ENCODE data around the gene POLR3GL. TPM values are rescaled to one million over a fixed set of nuclear protein-coding genes. Genes with fewer than 3 reads are reported as not detected.
A peak's percentile ranks its signal among the peaks of the same experiment; 100 is the strongest.
"Not testable (repeated sequence)": the region's sequence is repeated elsewhere in the genome, so short reads cannot be mapped to it uniquely, and the experiment has no call there.

The POLR3GL gene
- total and polyA plus RNA-seq, 12 donors, result 30.9 to 64.5 (median 39.5) TPM

DNA sequence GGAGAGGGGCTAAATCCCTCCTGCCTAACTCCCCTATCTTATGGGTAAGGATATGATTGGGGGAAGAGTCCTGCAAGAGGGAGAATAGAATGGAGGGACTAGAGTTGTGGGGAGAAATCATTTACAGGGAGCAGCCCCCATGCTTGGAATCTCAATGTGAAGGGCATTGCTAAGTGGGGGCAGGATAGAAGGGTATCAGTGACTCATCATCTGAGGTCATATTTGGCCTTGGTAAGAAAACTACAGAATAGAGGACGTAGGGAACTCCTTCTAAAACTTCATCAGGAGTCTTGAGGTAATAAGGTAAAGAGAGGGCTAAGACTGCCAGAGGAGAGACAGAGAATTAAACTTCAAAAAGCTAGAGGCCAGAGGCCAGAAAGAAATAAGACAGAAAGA, 56.6 kb downstream of the POLR3GL start:
- peaks cover 0 to 47% (median 19%) of the 10 kb centered on the region in 7 donors for H3K27me3 ChIP-seq
- TF ChIP-seq, protein P1, sequence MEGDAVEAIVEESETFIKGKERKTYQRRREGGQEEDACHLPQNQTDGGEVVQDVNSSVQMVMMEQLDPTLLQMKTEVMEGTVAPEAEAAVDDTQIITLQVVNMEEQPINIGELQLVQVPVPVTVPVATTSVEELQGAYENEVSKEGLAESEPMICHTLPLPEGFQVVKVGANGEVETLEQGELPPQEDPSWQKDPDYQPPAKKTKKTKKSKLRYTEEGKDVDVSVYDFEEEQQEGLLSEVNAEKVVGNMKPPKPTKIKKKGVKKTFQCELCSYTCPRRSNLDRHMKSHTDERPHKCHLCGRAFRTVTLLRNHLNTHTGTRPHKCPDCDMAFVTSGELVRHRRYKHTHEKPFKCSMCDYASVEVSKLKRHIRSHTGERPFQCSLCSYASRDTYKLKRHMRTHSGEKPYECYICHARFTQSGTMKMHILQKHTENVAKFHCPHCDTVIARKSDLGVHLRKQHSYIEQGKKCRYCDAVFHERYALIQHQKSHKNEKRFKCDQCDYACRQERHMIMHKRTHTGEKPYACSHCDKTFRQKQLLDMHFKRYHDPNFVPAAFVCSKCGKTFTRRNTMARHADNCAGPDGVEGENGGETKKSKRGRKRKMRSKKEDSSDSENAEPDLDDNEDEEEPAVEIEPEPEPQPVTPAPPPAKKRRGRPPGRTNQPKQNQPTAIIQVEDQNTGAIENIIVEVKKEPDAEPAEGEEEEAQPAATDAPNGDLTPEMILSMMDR (IDR thresholded peaks at IDR 0.05), result no peak
- no peak for DNase-seq
- peak overlapping the region; percentile 5 to 89 (median 75) for H3K27ac ChIP-seq
- H3K36me3 ChIP-seq, result peaks cover 0 to 7% (median 0%) of the 10 kb centered on the region in 9 donors
- 32 to 58% methylated on average over 1 of the region's 1 CpG for WGBS, 2 donors
- no peaks in the 10 kb centered on the region for H3K9me3 ChIP-seq
- H3K4me1 ChIP-seq, result peaks cover 0 to 25% (median 12%) of the 10 kb centered on the region in 9 donors
- peak overlapping the region in 9 of 10 donors; percentile 8 to 54 (median 42) for H3K4me3 ChIP-seq
- intact Hi-C loops (cut with DNase I), result no loop called here
- peak; percentile 39 to 67 (median 56) for ATAC-seq

DNA sequence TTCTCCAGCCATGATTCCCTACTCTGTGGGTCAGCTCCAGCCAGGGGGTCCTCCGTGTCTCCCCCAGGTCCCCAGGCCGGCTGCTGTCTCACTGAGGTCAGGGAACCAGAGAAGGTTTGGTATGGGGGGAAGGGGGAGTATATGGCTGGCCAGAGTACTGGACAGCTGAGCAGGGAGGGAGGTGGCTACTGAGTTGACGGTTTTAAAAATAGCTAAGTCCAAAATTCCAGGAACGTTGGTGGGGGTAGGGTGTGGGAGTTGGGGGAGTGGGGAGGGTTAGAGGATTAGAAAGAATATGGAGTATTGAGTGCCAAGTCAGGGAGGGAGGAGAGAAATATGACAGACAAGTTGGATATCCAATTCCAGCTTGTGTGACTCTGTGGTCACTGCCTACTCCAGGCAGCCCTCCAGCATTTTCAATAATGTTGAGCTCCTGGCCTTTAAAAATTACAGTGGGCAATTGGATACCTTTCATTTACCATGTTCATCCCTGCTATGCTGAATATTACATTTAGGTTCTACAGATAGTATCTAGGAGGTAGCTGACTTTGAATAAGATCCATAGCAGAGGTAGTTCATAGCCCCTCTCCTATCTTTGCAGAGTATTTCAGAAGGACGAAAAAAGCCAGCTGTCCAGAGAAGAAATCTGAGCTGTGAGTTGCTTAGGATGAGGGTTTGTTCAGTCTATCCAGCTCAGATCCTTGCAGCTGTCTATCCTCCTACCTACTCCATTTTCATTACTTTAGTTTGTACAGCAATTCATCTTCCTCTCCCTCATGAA, 57.3 kb downstream of the POLR3GL start, which contains the start of gene HJV:
Gene HJV, minus strand, starts transcription at position 114 of the 781 bp plus-strand sequence. CDS start 1,504 bp downstream, outside the sequence.
- ATAC-seq (peak; percentile 73 to 90 (median 82)), DNase-seq (peak in 1 of 2 donors; percentile 48)
- WGBS, 2 donors, result 42 to 44% methylated on average over 5 of the region's 5 CpGs
- Histone ChIP-seq H3K4me1 (peaks cover 0 to 25% (median 12%) of the 10 kb centered on the region in 9 donors), H3K27me3 (peaks cover 0 to 47% (median 19%) of the 10 kb centered on the region in 7 donors), H3K27ac (peak within 1 kb of the TSS; percentile 5 to 89 (median 75)), H3K4me3 (peak within 1 kb of the TSS in 9 of 10 donors; percentile 8 to 54 (median 42)), H3K36me3 (peaks cover 0 to 7% (median 0%) of the 10 kb centered on the region in 9 donors), H3K9me3 (no peaks in the 10 kb centered on the region)
- intact Hi-C loops (cut with DNase I), result no loop called here
- TF ChIP-seq, protein P1 (IDR thresholded peaks at IDR 0.05), result no peak

DNA sequence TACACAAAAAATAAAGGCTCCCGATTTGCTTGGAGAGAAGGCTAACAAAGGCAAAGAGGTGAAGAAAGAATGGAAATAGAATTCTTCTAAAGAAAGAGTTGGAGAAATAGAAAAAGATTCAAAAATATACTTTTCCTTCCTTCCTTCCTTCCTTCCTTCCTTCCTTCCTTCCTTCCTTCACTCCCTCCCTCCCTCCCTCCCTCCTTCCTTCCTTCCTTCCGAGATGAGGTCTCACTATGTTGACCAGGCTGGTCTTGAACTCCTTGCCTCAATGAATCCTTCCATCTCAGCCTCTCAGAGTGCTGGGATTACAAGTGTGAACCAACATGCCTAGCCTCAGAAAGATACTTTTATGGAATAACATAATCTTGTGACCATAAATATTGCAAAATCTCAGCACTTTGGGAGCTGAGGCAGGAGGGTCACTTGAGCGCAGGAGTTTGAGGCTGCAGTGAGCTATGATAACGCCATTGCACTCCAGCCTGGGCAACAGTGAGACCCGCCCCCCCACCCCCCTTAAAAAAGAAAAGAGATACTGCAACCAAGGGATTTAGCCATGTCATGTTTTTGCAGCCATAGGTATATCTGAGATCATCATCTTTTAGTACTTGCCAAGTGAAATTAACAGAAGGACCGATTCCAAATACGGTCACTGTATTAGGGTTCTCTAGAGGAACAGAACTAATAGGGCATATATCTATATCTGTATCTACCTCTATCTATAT, 58.1 kb downstream of the POLR3GL start:
- peaks cover 0 to 47% (median 19%) of the 10 kb centered on the region in 7 donors for H3K27me3 ChIP-seq
- peak overlapping the region in 4 of 10 donors; percentile 38 to 82 (median 75) for H3K27ac ChIP-seq
- WGBS, 2 donors, result 86 to 88% methylated on average over 7 of the region's 7 CpGs

DNA sequence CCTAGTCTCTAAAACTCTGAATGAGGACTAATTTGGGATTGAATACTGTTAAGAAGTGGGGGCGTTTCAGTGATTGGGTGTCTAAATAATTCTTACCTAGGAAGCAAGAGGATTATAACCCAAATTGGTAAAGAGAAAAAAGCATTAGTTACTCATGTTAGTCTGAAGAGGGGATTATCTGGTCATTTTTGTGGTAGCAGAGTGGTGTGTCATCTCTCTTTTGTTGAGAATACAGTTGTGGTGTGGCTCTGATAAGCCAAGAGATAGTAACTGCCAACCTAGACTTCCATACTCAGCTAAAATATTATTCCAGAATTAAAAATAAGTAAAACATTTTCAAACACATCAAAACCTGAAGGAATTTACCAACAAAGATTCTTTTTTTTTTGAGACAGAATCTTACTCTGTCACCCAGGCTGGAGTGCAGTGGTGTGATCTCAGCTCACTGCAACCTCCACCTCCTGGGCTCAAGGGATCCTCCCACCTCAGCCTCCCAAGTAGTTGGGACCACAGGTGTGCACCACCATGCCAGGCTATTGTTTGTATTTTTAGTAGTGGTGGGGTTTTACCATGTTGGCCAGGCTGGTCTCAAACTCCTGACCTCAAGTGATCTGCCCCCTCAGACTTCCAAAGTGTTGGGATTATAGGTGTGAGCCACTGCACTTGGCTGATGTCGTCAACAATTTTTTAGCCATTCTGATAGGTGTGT, 61.5 kb downstream of the POLR3GL start:
- 82 to 91% methylated on average over 2 of the region's 2 CpGs for WGBS, 2 donors
- H3K9me3 ChIP-seq; H3K36me3 ChIP-seq; intact Hi-C loops (cut with DNase I); DNase-seq; ATAC-seq; H3K27ac ChIP-seq; H3K4me3 ChIP-seq: not testable (repeated sequence)
- H3K27me3 ChIP-seq, result peaks cover 0 to 15% (median 7%) of the 10 kb centered on the region in 7 donors
- peaks cover 0 to 10% (median 0%) of the 10 kb centered on the region in 9 donors for H3K4me1 ChIP-seq

More for the DNA sequence above, 58.1 kb downstream of the POLR3GL start:
- intact Hi-C loops (cut with DNase I), result no loop called here
- ATAC-seq (no peak), DNase-seq (no peak)
- Histone ChIP-seq H3K4me1 (peaks cover 0 to 25% (median 12%) of the 10 kb centered on the region in 9 donors), H3K4me3 (no peak overlapping the region), H3K36me3 (peaks cover 0 to 7% (median 0%) of the 10 kb centered on the region in 9 donors), H3K9me3 (no peaks in the 10 kb centered on the region)
- TF ChIP-seq, protein P1 (IDR thresholded peaks at IDR 0.05), result no peak

DNA sequence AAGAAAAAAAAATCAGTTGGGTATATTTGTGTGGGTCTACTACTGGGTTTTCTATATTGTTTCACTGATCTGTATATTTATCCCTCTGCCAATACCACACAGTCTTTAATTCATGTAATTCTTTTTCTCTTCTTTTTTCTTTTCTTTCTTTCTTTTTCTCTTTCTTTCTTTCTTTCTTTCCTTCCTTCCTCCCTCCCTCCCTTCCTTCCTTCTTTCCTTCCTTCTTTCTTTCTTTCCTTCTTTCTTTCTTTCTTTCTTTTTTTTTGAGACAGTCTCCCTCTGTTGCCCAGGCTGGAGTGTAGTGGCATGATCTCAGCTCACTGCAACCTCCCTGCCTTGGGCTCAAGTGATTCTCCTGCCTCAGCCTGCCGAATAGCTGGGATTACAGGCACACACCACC, 62.2 kb downstream of the POLR3GL start:
- H3K4me3 ChIP-seq; H3K36me3 ChIP-seq; ATAC-seq; H3K4me1 ChIP-seq; H3K9me3 ChIP-seq; intact Hi-C loops (cut with DNase I); H3K27ac ChIP-seq; DNase-seq; H3K27me3 ChIP-seq: not testable (repeated sequence)
- 76 to 87% methylated on average over 1 of the region's 1 CpG for WGBS, 2 donors

Data from heart right ventricle (tissue), 16 donors.